ENCODE measurements around the gene NSMF.

NSMF gene

GRCh38 chr9:137478962-137479861 lies 20.1 kb upstream of the NSMF start:
- no peaks in the 10 kb centered on the region for H3K36me3 ChIP-seq
- no peaks in the 10 kb centered on the region for H3K27me3 ChIP-seq
- H3K4me1 ChIP-seq: peaks cover 30% of the 10 kb centered on the region
- peak; percentile 71 for DNase-seq
- no peaks in the 10 kb centered on the region; the same call in 1 of the 2 replicates for H3K9me3 ChIP-seq
- TF ChIP-seq, protein P1, sequence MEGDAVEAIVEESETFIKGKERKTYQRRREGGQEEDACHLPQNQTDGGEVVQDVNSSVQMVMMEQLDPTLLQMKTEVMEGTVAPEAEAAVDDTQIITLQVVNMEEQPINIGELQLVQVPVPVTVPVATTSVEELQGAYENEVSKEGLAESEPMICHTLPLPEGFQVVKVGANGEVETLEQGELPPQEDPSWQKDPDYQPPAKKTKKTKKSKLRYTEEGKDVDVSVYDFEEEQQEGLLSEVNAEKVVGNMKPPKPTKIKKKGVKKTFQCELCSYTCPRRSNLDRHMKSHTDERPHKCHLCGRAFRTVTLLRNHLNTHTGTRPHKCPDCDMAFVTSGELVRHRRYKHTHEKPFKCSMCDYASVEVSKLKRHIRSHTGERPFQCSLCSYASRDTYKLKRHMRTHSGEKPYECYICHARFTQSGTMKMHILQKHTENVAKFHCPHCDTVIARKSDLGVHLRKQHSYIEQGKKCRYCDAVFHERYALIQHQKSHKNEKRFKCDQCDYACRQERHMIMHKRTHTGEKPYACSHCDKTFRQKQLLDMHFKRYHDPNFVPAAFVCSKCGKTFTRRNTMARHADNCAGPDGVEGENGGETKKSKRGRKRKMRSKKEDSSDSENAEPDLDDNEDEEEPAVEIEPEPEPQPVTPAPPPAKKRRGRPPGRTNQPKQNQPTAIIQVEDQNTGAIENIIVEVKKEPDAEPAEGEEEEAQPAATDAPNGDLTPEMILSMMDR (IDR thresholded peaks at IDR 0.05; ENCODE audit: low read depth, low read length): no peak
- no peak overlapping the region; the same call in 1 of the 2 replicates for H3K4me3 ChIP-seq (ENCODE audit: low read depth, low read length)

GRCh38 chr9:137478613-137478961 lies 19.5 kb upstream of the NSMF start:
- Histone ChIP-seq H3K36me3 (no peaks in the 10 kb centered on the region), H3K9me3 (no peaks in the 10 kb centered on the region; the same call in 1 of the 2 replicates)
- TF ChIP-seq, protein P1 (IDR thresholded peaks at IDR 0.05; ENCODE audit: low read depth, low read length): no peak

DNA sequence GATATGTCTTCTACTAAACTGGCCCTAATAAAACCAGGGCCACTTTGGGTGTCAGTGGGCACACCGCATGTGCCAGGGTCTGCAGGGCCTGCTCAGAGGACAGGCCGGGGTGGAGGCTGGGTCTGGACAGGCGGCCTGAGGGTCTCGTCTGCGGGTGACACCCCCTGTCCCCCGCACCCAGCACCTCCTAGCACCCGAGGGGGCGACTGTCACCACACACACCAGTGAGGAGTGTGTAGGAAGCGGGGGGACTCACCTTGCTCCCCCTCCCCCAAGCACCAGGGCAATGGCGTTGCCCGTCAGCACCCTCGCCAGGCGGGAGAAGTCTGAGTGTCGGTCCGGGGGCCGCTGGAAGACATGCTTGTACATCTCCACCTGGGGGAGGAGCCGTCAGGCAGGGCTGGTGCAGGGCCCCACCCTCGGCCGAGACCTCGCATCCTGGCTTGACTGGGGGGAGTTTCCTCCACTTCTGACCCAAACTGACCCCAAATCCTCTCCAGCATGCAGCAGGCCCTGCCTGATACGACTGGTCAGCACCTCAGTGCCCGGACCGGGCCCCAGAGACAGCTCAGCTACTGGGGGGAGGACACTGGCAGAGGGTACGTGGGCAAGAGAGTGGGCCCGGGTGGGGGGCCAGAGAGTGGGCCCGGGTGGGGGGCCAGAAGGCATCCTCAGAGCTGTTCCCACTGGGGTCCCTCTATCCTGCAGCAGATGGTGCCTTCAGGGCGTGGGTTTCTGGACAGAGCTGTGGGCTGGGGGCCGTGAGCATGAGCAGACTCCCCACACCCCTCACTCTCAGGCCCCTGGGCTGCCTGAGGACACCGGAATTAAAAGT lies 18.9 kb upstream of the NSMF start:
- Histone ChIP-seq H3K9me3 (no peaks in the 10 kb centered on the region; the same call in 1 of the 2 replicates), H3K36me3 (no peaks in the 10 kb centered on the region), H3K4me1 (peaks cover 30% of the 10 kb centered on the region), H3K4me3 (ENCODE audit: low read depth, low read length) (no peak overlapping the region), H3K27me3 (no peaks in the 10 kb centered on the region)
- DNase-seq: peak; percentile 9
- TF ChIP-seq, protein P1 (IDR thresholded peaks at IDR 0.05; ENCODE audit: low read depth, low read length): no peak

More at GRCh38 chr9:137478613-137478961, 19.5 kb upstream of the NSMF start:
- Histone ChIP-seq H3K27me3 (no peaks in the 10 kb centered on the region), H3K4me3 (ENCODE audit: low read depth, low read length) (no peak overlapping the region), H3K4me1 (peaks cover 30% of the 10 kb centered on the region)
- peak; percentile 8 for DNase-seq

GRCh38 chr9:137476856-137477255 lies 17.7 kb upstream of the NSMF start:
- no peak overlapping the region for H3K4me3 ChIP-seq (ENCODE audit: low read depth, low read length)
- no peak for DNase-seq
- TF ChIP-seq, protein P1 (IDR thresholded peaks at IDR 0.05; ENCODE audit: low read depth, low read length): no peak
- no peaks in the 10 kb centered on the region for H3K27me3 ChIP-seq
- H3K4me1 ChIP-seq: peaks cover 22% of the 10 kb centered on the region
- no peaks in the 10 kb centered on the region; the same call in 1 of the 2 replicates for H3K9me3 ChIP-seq
- no peaks in the 10 kb centered on the region for H3K36me3 ChIP-seq

- DNase-seq: no peak
- Histone ChIP-seq H3K36me3 (no peaks in the 10 kb centered on the region), H3K9me3 (no peaks in the 10 kb centered on the region; the same call in 1 of the 2 replicates), H3K27me3 (no peaks in the 10 kb centered on the region), H3K4me3 (ENCODE audit: low read depth, low read length) (no peak overlapping the region), H3K4me1 (peaks cover 14% of the 10 kb centered on the region)
- TF ChIP-seq, protein P1 (IDR thresholded peaks at IDR 0.05; ENCODE audit: low read depth, low read length): no peak
These were observed 16.5 kb upstream of the NSMF start for GRCh38 chr9:137475666-137476065.

Data from BE2C (cell line).